Mesenchymal stem cell (in vitro differentiated cells and primary cell): ENCODE data around the gene ZFYVE28.
"Not testable (repeated sequence)": the region's sequence is repeated elsewhere in the genome, so short reads cannot be mapped to it uniquely, and the experiment has no call there.

Experiments used
- DNase-seq: peaks from one replicate; pipeline ENCODE4 v3.0.0-alpha.2; 2013
- H2AFZ ChIP-seq: one replicate; pipeline ENCODE4 v1.6.1; 2013; ENCODE audit warnings: low read depth, mild to moderate bottlenecking, control low read depth, inconsistent platforms, low read length, moderate library complexity
- H2AK5ac ChIP-seq: 2 replicates; pipeline ENCODE4 v1.6.1; 2013; ENCODE audit warnings: low read length, moderate library complexity, mild to moderate bottlenecking, inconsistent platforms; ENCODE audit not compliant: severe bottlenecking
- H2BK120ac ChIP-seq: one replicate; pipeline ENCODE4 v1.6.1; 2013; ENCODE audit warnings: low read depth, mild to moderate bottlenecking, inconsistent platforms, low read length, moderate library complexity
- H2BK12ac ChIP-seq, 2 experiments: one replicate each; pipeline ENCODE4 v1.6.1; 2013; ENCODE audit warnings: inconsistent platforms in 2 of 2, low read length in 2 of 2, mild to moderate bottlenecking in 2 of 2, moderate library complexity in 2 of 2, control low read depth in 1 of 2
- H2BK15ac ChIP-seq: one replicate; pipeline ENCODE4 v1.6.1; 2013; ENCODE audit warnings: mild to moderate bottlenecking, low read depth, inconsistent platforms; ENCODE audit not compliant: poor library complexity, severe bottlenecking
- H2BK5ac ChIP-seq: 2 replicates; pipeline ENCODE4 v1.6.1; 2013; ENCODE audit warnings: low read depth, mild to moderate bottlenecking, low read length, control low read depth, inconsistent platforms; ENCODE audit not compliant: poor library complexity, severe bottlenecking
- H3K14ac ChIP-seq, 2 experiments: one replicate each; pipeline ENCODE4 v1.6.1; 2013; ENCODE audit warnings: inconsistent platforms in 2 of 2, low read length in 2 of 2, control low read depth in 1 of 2, mild to moderate bottlenecking in 1 of 2, moderate library complexity in 1 of 2
- H3K18ac ChIP-seq, 2 experiments: one replicate each; pipeline ENCODE4 v1.6.1; 2013; ENCODE audit warnings: inconsistent platforms in 2 of 2, low read length in 2 of 2, control low read depth in 1 of 2, low read depth in 1 of 2, mild to moderate bottlenecking in 1 of 2
- H3K23ac ChIP-seq, 2 experiments: one replicate each; pipeline ENCODE4 v1.6.1; 2013; ENCODE audit warnings: inconsistent platforms in 2 of 2, low read length in 2 of 2, mild to moderate bottlenecking in 2 of 2, moderate library complexity in 2 of 2, control low read depth in 1 of 2
- H3K27ac ChIP-seq: 2 replicates; pipeline ENCODE4 v1.5.1; 2013; ENCODE audit warnings: mild to moderate bottlenecking, moderate library complexity, low read length, control low read depth, inconsistent platforms; ENCODE audit not compliant: poor library complexity, severe bottlenecking
- H3K27me3 ChIP-seq, 2 experiments: 2 replicates each; pipeline versions ENCODE4 v1.6.1 to v1.7.0; 2013; ENCODE audit warnings: low read length in 2 of 2, mild to moderate bottlenecking in 2 of 2, moderate library complexity in 2 of 2, control low read depth in 1 of 2, inconsistent platforms in 1 of 2; ENCODE audit not compliant: control insufficient read depth in 1 of 2, insufficient read depth in 1 of 2
- H3K36me3 ChIP-seq, 2 experiments: 2 replicates each; pipeline versions ENCODE4 v1.6.1 to v1.7.0; 2013; ENCODE audit warnings: low read length in 2 of 2, control low read depth in 1 of 2, inconsistent platforms in 1 of 2, low read depth in 1 of 2, mild to moderate bottlenecking in 1 of 2; ENCODE audit not compliant: insufficient read depth in 2 of 2, control insufficient read depth in 1 of 2
- H3K4ac ChIP-seq, 2 experiments: one replicate each; pipeline ENCODE4 v1.6.1; 2013; ENCODE audit warnings: inconsistent platforms in 2 of 2, low read length in 2 of 2, mild to moderate bottlenecking in 2 of 2, moderate library complexity in 2 of 2, control low read depth in 1 of 2, low read depth in 1 of 2
- H3K4me1 ChIP-seq: 2 replicates; pipeline ENCODE4 v1.6.1; 2013; ENCODE audit warnings: low read depth, low read length, control low read depth; ENCODE audit not compliant: control insufficient read depth, insufficient read depth
- H3K4me2 ChIP-seq: 2 replicates; pipeline ENCODE4 v1.6.1; 2013; ENCODE audit warnings: low read length, mild to moderate bottlenecking, inconsistent platforms; ENCODE audit not compliant: poor library complexity, severe bottlenecking
- H3K4me3 ChIP-seq, 2 experiments: 2 replicates each; pipeline versions ENCODE4 v1.5.1 to v1.7.0; 2013; ENCODE audit warnings: low read length in 2 of 2, mild to moderate bottlenecking in 2 of 2, control low read depth in 1 of 2, low read depth in 1 of 2; ENCODE audit not compliant: insufficient read depth in 1 of 2
- H3K79me1 ChIP-seq: replicated peaks from 2 replicates; pipeline ENCODE4 v1.6.1; 2013; ENCODE audit warnings: mild to moderate bottlenecking, control low read depth, low read length, inconsistent platforms; ENCODE audit not compliant: poor library complexity, severe bottlenecking
- H3K9ac ChIP-seq: 2 replicates; pipeline ENCODE4 v1.7.0; 2013; ENCODE audit warnings: mild to moderate bottlenecking, low read length, moderate library complexity
- H3K9me3 ChIP-seq: 2 replicates; pipeline ENCODE4 v1.7.0; 2013; ENCODE audit warnings: mild to moderate bottlenecking, low read length; ENCODE audit not compliant: control insufficient read depth
- H4K8ac ChIP-seq: one replicate; pipeline ENCODE4 v1.6.1; 2013; ENCODE audit warnings: inconsistent platforms, mild to moderate bottlenecking, low read length, moderate library complexity
- H4K91ac ChIP-seq: one replicate; pipeline ENCODE4 v1.6.1; 2013; ENCODE audit warnings: mild to moderate bottlenecking, low read length, inconsistent platforms
- WGBS: methylation state at CpG from one replicate; pipeline ENCODE4 v1.1.7; 2013; ENCODE audit warnings: mixed read lengths; 5-methylcytosine and 5-hydroxymethylcytosine counted together

Gene ZFYVE28

GRCh38 chr4:2275044-2275397 lies 143.4 kb downstream of the ZFYVE28 start:
- DNase-seq, H3K9me3 ChIP-seq, H3K27ac ChIP-seq, H3K27me3 ChIP-seq, H3K4me1 ChIP-seq, H3K14ac ChIP-seq, H3K4me3 ChIP-seq, H4K8ac ChIP-seq, H4K91ac ChIP-seq, H2BK15ac ChIP-seq, H2BK12ac ChIP-seq, H3K9ac ChIP-seq, H3K23ac ChIP-seq, H2AK5ac ChIP-seq, H3K4ac ChIP-seq, H2BK5ac ChIP-seq, H3K18ac ChIP-seq, H2BK120ac ChIP-seq, H2AFZ ChIP-seq, H3K4me2 ChIP-seq: not testable (repeated sequence)
- H3K36me3 ChIP-seq, result peaks cover 0 to 51% of the 10 kb centered on the region in 2 experiments
- H3K79me1 ChIP-seq, result peaks cover 10% of the 10 kb centered on the region
- 93% methylated on average over 10 of the region's 10 CpGs for WGBS

- no peak overlapping the region for H2BK120ac ChIP-seq
- no peaks in the 10 kb centered on the region for H3K9me3 ChIP-seq
- DNase-seq, result no peak
- H4K8ac ChIP-seq, result no peak overlapping the region
- H3K9ac ChIP-seq, result no peak overlapping the region
- H2AFZ ChIP-seq, result no peak overlapping the region
- no peaks in the 10 kb centered on the region for H3K27me3 ChIP-seq
- H3K18ac ChIP-seq, result no peak overlapping the region
- peaks cover 0 to 54% of the 10 kb centered on the region in 2 experiments for H3K36me3 ChIP-seq
- no peak overlapping the region for H3K23ac ChIP-seq
- peaks cover 5% of the 10 kb centered on the region for H3K4me1 ChIP-seq
- H3K4me3 ChIP-seq, result no peak overlapping the region
- no peak overlapping the region for H3K4ac ChIP-seq
- H3K4me2 ChIP-seq, result no peak overlapping the region
- 82% methylated on average over 21 of the region's 21 CpGs for WGBS
- no peak overlapping the region for H3K14ac ChIP-seq
- H2AK5ac ChIP-seq, result no peak overlapping the region
- H3K79me1 ChIP-seq, result peaks cover 10% of the 10 kb centered on the region
- no peak overlapping the region for H2BK15ac ChIP-seq
- H2BK12ac ChIP-seq, result no peak overlapping the region
- no peak overlapping the region for H3K27ac ChIP-seq
- H4K91ac ChIP-seq, result no peak overlapping the region
- H2BK5ac ChIP-seq, result no peak overlapping the region
These were observed 144.0 kb downstream of the ZFYVE28 start for GRCh38 chr4:2274320-2275043.

- no peak overlapping the region for H3K4me3 ChIP-seq
- no peak overlapping the region for H3K23ac ChIP-seq
- peaks cover 10% of the 10 kb centered on the region for H3K79me1 ChIP-seq
- no peak overlapping the region for H3K27ac ChIP-seq
- H4K91ac ChIP-seq, result no peak overlapping the region
- H2BK12ac ChIP-seq, result no peak overlapping the region
- H3K4ac ChIP-seq, result no peak overlapping the region
- no peak overlapping the region for H2AFZ ChIP-seq
- peaks cover 0 to 60% of the 10 kb centered on the region in 2 experiments for H3K36me3 ChIP-seq
- H2AK5ac ChIP-seq, result no peak overlapping the region
- H3K9ac ChIP-seq, result no peak overlapping the region
- DNase-seq, result no peak
- H3K27me3 ChIP-seq, result no peaks in the 10 kb centered on the region
- no peak overlapping the region for H3K14ac ChIP-seq
- H3K18ac ChIP-seq, result no peak overlapping the region
- no peak overlapping the region for H2BK120ac ChIP-seq
- no peak overlapping the region for H3K4me2 ChIP-seq
- H2BK5ac ChIP-seq, result no peak overlapping the region
- no peak overlapping the region for H2BK15ac ChIP-seq
- WGBS, result 83% methylated on average over 20 of the region's 24 CpGs
- H3K9me3 ChIP-seq, result no peaks in the 10 kb centered on the region
- no peak overlapping the region for H4K8ac ChIP-seq
- H3K4me1 ChIP-seq, result peaks cover 8% of the 10 kb centered on the region
These were observed 144.7 kb downstream of the ZFYVE28 start for GRCh38 chr4:2273657-2274319.

- H3K23ac ChIP-seq, result no peak overlapping the region
- H4K8ac ChIP-seq, result no peak overlapping the region
- no peak overlapping the region for H2BK120ac ChIP-seq
- H3K14ac ChIP-seq, result no peak overlapping the region
- H4K91ac ChIP-seq, result no peak overlapping the region
- H3K4ac ChIP-seq, result no peak overlapping the region
- no peak overlapping the region for H2BK5ac ChIP-seq
- H2AFZ ChIP-seq, result no peak overlapping the region
- no peak overlapping the region for H3K18ac ChIP-seq
- WGBS, result 85% methylated on average over 15 of the region's 15 CpGs
- H3K4me1 ChIP-seq, result peaks cover 8% of the 10 kb centered on the region
- no peak overlapping the region for H3K4me2 ChIP-seq
- H2AK5ac ChIP-seq, result no peak overlapping the region
- no peaks in the 10 kb centered on the region for H3K27me3 ChIP-seq
- H2BK15ac ChIP-seq, result no peak overlapping the region
- DNase-seq, result no peak
- peaks cover 0 to 66% of the 10 kb centered on the region in 2 experiments for H3K36me3 ChIP-seq
- no peak overlapping the region for H3K4me3 ChIP-seq
- H2BK12ac ChIP-seq, result no peak overlapping the region
- H3K9me3 ChIP-seq, result no peaks in the 10 kb centered on the region
- H3K79me1 ChIP-seq, result peaks cover 10% of the 10 kb centered on the region
- no peak overlapping the region for H3K9ac ChIP-seq
- no peak overlapping the region for H3K27ac ChIP-seq
These were observed 145.2 kb downstream of the ZFYVE28 start for GRCh38 chr4:2273221-2273620.
